Activated CD8-positive, alpha-beta memory T cell treated with anti-CD3 and anti-CD28 coated beads for 24 hours (primary cell): Measurements from ENCODE around the gene ZNF644.
"Not testable (repeated sequence)": the region's sequence is repeated elsewhere in the genome, so short reads cannot be mapped to it uniquely, and the experiment has no call there.

ENCODE experiments used
- DNase-seq: peaks from one replicate; pipeline ENCODE4 v3.0.0-alpha.2; 2020

ZNF644 gene

DNA sequence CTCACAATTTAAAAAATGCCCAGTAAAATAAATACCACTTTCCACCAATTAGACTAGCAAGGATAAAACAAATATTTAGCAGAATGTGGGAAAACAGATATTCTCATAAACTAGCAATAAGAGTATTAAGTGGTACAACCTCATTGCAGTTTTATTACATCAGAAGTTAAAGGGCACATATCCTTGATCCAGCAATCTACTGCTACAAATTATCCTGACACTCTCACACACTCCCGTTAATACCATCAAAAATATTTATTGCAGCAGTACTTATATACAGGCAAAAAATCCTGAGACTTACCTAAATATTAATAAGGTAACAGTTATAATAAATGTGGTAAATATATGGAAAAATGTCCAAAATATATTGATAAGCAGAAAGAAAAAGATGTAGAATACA, 44.3 kb downstream of the ZNF644 start:
- no peak for DNase-seq

DNA sequence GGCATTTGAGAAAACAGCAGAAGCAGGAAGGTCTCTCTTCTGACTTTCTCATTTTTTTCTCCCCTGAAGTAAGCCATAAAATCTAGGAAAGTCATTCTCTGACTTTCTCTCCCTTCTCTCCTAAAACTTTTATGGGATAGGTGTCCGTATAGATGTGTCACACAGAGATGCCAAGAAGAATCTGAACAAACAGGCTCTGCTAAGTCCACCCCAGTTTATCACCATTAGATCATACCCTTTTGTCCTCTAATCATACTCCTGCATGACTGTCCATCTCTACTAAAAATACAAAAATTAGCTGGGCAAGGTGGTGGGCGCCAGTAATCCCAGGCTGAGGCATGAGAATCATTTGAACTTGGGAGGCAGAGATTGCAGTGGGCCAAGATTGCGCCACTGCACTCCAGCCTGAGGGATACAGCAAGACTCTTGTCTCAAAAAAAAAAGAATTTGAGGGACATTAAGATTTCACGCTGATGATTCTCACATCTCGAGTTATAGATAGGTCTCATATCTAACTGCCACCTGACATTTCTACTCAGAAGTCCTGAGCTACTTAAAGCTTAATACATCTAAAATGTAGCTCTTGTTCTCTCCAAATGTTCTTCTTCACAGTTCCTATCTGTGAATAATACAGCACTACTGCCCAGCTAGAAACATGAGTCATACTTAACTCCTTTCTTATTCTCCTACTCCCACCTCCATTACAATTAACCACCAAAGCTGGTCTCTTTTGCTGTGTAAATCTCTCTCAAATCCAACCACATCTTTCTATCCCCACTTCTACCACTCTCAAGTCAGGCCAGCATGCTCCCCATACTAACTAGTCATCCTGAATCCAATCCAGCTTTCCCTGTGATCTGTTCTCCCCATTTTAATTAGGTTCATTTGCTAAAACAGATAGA, 47.7 kb downstream of the ZNF644 start:
- DNase-seq = no peak

DNA sequence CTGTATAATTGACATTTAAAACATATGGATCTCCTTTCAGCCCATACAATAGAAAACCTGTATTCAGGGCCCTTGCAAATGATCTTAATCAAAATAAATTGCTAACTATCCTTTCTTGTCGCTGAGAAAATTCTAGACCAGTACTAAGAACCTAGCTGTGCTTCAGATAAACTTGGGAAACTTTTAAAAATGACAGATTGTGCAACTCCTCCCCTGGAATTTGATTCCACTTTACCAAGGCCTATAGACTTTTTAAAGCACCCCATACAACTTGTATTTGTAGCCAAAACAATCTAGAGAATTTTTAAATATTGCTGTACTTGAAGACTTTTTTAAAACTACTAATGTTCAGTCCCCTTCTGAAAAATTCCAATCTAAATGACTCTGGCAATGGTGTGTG, 51.6 kb downstream of the ZNF644 start:
- no peak for DNase-seq

DNA sequence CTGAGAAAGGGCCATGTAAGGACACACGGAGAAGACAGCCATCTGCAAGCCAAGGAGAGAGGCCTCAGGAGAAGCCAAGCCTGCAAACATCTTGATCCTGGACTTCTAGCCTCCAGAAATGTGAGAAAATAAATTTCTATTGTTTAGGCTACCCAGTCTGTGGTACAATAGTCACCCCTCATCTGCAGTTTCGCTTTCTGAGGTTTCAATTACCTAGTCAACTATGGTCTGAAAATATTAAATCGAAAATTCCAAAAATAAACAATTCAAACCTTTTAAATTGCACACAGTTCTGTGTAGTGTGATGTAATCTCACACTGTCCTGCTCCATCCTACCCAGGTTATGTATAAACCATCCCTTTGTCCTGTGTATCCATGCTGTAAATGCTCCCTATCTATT, 52.6 kb downstream of the ZNF644 start:
- no peak for DNase-seq

DNA sequence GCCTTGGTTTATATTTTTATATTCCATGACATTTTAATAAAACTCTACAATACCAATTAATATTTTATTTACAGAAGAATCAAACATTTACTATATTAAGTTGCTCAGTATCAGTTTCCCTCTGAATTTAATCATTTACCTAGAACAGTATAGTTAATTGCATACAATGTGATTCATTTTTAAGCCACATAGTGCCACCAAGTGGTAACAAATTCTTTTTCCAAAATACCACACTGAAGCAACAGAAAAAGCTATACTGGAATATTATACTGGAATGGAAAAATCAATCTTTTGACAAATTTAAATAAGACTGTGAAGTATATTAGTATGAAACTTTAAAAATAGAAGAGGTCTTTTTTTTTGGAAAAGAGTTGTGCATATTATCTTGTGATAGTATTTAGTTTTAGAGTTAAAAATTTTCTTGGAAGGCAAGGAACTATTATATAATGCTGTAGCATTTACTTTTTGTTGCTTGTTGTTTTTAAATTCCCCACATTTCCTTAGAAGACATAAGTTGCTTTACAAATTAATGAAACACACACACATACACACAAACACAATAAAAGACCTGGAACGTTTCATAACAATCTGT, 57.3 kb downstream of the ZNF644 start:
- no peak for DNase-seq

DNA sequence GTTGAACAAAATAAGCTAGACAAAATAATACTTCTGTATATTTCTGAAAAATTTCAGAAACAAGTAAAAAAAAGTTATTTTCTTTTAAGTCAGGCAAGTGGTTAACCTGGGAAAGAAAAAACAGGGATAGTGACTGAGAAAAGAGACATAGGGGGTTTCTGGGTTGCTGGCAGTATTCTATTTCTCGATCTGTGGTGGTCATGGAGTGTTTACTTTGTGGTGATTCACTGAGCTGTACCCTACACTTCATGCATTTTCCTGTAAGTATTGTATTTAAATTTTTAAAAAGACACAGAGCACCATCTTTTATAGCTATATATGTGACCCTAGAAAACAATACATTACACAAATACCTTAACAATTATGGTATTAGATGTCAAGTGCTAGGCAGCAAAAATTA, 58.2 kb downstream of the ZNF644 start:
- DNase-seq = no peak

DNA sequence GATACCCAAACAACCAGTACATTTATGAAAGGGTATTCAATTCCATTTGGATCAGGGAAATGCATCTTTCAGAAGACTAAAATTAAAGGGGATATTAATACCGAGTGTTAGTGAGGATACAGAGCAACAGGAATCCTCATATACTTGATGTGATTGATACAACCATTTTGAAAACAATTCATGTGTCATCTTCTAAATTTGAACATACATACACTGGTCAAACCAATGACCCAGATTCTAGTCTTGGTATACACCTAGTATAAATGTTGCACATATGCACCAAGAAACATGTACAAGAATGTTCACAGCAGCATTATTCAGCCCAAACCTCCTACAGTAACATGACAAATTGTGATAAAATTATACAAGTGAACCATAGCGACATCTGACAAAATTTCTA, 58.6 kb downstream of the ZNF644 start:
- DNase-seq = no peak

DNA sequence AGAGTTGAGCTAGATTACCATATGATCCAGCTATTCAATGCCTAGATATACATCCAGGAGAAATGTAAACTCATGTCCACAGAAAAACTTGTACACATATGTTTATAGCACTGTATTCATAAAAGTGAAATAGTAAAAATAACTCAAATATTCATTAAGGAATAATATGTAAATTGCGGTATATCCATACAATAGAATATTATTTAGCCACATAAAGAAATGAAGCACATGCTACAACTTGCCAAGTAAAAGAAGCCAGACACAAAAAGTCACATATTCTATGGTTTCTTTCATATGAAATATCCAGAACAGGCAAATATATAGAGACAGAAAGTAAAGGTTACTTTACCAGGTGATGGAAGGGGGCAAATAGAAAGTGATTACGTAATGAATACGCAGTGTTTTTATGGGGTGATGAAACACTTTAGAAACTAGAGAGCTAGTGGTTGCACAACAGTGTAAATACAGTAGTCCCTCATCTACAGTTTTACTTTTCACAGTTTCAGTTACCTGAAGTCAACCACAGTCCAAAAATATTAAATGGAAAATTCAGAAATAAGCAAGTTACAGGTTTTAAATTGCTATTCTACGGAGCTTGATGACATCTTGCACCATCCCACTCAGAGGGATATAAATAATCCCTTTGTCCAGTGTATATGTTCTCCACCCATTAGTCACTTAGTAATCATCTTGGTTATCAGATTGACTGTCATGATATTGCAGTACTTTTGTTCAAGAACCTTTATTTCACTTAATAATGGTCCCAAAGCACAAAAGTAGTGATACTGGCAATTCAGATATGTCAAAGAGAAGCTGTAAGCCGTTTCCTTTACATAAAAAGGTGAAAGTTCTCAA, 62.3 kb downstream of the ZNF644 start:
- no peak for DNase-seq

DNA sequence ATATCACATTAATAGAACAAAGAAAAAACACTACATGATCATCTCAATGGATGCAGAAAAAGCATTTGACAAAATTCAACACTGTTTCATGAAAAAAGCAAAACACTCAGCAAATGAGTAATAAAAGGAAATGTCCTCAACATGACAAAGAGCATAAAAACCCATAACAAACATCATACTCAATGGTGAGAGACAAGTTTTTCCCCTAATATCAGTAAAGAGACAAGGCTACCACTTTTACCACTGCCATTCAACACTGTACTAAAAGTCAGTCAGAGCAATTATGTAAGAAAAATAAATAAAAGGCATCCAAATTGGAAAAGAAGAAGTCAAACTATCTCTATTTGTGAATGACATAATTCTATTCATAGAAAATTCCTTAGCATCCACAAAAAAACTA, 64.3 kb downstream of the ZNF644 start:
- DNase-seq = no peak

DNA sequence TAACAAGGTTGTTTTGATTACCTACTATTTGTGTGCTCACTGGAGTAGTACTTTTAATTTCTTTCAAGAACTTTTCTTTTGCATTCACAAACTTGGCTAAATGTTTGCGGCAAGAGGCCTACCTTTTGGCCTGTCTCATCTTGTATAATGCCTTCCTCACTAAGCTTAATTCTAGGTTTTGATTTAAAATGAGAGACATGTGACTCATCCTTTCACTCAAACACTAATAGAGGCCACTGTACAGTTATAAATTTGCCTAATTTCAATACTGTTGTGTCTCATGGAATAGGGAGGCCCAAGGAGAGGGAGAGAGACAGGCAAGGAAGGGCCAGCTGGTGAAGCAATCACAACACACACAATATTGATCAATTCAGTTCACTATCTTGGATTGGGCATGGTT, 66.1 kb downstream of the ZNF644 start:
- DNase-seq = no peak

DNA sequence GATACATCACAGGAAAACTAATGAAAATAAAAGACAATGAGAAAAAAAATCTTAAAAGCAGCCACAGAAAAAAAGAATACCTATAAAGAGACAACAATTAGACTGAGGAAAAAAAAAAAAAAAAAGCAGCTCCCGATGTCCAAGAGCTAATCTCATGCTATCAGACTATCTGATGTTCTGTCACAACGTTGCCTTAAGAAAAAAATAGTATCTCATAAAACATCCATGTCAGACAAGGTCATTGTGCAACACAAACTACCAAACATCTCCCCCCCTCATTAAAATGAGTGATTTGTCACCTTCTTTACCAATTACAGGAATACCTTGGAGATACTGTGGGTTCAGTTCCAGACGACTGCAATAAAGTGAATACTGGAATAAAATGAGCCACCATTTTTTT, 68.9 kb downstream of the ZNF644 start:
- DNase-seq = no peak

DNA sequence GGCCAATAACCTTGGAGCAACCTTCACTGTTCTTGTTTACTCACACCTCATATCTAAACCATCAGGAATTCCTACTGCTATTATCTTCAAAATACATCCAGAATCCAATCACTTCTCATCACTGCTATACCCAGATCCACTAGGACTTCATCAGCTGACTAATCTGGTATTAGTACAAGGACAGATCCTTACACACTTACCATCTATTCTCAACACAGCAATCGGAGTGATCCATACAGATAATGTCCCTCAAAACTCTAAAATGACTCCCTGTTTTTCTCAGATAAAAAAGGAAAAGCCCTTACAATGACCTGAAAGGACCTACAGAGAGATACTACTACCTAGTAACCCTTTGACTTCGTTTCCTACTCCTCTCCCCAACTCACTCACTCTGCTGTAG, 70.8 kb downstream of the ZNF644 start:
- DNase-seq = no peak

DNA sequence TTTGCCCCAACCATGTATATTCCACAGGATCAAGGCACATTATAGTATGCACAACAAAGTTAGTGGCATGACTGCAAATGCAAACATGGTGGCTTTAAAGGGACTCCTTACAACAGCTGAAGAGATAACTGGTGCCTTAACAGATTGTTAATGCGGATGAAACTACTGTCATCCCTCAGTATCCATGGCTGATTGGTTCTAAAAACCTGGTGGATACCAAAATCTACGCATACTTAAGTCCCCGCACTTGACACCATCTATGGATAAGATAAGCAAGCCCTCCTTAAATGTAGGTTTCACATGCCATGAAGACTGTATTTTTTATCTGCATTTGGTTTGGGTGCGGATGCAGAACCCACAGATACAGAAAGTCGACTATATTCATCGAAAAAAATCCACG, 73.5 kb downstream of the ZNF644 start:
- no peak for DNase-seq

DNA sequence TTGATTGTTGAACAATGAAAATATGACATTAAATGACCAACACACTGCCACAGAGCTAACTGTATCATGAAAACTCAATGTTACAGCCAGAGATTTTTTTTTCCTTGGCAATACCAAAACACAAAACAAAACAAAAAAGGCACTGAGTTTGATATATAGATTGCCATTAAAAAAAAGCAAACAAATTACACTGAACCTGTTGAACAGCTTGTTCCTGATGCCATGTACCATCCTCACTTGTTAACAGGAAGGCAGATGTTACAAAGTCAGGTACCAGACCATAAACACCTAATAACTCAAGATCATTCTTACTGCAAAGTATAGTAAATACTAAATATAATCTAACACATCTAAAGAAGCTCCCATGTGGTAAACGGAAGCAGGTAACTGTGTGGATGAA, 75.2 kb downstream of the ZNF644 start:
- DNase-seq = no peak

DNA sequence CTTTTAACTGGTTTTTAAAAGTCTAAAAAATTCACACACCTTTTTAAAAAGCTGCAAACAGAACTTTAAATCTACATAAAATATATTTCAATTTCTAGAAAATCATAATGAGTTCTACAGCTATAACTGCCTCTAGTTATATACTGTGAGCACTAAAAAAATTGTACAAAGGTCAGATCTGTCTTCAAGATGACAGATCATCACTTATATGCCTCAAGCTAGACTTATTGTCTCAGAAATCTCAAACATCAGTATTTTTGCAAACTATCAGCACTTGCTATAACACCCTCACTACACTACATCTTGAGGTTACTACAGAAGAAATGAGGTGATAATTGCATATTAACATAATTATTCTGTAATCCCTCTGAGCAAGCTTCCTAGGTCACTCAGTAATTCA, 76.5 kb downstream of the ZNF644 start:
- no peak for DNase-seq

DNA sequence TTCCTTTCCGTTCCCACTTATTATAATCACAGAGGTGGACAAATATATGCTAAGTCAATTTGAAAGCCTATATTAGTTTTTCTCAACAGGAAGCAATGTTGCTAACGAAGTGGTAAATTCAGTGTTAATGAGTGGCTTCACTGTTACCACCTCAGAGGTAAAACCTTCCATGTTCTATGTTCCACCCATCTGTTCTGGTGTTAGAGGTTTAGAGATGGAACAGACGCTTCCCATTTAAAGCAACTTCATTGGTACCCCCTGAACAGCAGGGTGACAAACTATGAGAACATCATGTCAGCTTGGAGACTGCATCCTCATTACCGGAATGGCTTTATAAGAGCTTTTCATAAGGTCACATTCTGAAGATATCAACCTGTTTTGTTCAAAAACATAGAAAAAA, 77.9 kb downstream of the ZNF644 start:
- no peak for DNase-seq

DNA sequence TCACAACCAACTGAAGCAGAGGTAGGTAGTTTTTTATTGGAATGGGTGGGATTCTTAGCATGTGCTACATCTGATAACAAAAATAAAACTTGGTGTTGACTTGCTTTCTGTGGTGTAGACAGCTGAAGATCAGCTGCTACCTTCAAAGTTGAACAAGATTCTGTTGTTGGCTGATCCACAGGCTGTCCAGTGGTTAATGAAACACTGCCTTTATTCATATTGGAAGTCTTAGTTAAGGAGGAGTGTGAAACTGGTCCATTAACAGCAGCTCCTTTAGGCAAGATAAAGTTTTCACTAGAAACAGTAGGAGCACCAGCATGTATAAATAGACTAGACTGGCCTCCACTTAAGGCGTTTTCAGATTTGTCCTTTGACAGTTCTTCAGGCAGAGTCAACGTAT, 81.1 kb downstream of the ZNF644 start:
- DNase-seq = no peak

DNA sequence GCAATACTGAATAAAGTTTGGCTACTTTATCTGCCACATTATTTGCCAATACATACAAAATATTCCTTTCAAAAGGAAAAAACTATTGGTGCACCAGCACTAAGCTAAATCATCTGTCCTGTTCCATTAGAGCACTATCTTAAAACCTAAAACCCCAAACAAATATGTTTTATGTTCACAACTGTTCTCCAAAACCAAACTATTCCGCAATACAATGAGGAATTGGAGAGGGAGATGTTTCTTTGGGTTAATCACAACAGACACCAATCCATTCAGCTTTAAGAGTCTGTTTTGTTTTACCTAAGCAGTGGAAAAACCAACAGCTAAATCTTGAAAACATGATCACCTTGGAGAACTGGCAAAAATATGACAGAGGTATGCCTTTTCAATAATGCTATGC, 85.1 kb downstream of the ZNF644 start:
- no peak for DNase-seq

DNA sequence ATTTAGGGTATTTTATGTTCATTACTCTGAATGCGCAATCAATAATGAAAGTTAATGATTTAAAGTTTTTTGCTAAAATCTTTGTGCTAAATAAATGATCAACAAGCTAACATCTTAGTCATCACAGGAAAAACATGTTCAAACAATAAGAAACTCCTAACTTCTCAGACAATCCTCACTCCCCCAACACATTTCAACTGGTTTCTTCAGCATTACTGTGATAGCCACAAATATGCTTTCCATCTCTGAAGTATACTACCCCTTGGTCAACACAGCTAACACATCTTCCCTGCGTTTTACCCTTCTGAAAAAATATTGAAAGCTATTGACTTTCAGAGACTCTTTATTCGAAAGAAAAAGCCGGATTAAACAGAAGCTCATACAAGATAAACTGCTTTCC, 85.8 kb downstream of the ZNF644 start:
- DNase-seq = no peak

DNA sequence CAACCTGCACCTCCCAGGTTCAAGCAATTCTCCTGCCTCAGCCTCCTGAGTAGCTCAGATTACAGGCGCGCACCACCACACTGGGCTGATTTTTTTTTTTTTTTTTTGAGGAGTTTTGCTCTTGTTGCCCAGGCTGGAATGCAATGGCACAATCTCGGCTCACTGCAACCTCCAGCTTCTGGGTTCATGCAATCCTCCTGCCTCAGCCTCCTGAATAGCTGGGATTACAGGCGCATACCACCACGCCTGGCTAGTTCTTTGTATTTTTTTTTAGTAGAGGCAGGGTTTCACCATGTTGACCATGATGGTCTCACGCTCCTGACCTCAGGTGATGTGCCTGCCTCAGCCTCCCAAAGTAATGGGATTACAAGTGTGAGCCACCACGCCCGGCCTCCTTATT, 93.6 kb downstream of the ZNF644 start:
- not testable (repeated sequence) for DNase-seq

DNA sequence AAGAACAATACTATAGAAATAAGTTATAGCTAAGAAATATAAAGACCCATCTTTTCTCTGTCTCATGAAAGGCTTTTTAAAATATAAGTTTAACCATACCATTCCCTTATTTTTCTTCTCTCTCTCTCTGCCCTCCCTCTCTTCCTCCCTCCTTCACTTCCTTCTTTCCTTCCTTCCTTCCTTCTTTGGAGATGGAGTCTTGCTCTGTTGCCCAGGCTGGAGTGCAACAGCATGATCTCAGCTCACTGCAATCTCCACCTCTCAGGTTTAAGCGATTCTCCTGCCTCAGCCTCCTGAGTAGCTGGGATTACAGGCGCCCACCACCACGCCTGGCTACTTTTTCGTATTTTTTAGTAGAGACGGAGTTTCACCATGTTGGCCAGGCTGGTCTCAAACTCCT, 94.2 kb downstream of the ZNF644 start:
- DNase-seq = not testable (repeated sequence)

DNA sequence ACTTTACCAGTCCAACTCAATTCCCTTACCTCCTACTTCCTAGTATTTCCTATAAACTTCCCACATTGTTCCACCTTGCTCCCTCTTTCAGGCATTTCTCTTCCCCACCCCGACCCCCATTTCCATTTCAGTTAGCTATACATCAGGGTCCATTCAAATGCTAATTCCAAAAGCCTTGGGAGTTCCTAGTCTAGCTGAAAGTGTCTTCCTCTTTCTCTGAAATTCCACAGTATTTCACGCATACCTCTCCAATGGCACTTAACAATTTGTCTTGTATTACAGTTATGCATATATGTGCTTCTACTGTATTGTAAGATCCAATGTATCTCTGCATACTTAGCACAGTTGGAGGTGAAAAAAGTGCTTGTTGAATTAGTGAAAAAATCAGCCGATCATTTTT, 94.9 kb downstream of the ZNF644 start:
- DNase-seq = no peak

DNA sequence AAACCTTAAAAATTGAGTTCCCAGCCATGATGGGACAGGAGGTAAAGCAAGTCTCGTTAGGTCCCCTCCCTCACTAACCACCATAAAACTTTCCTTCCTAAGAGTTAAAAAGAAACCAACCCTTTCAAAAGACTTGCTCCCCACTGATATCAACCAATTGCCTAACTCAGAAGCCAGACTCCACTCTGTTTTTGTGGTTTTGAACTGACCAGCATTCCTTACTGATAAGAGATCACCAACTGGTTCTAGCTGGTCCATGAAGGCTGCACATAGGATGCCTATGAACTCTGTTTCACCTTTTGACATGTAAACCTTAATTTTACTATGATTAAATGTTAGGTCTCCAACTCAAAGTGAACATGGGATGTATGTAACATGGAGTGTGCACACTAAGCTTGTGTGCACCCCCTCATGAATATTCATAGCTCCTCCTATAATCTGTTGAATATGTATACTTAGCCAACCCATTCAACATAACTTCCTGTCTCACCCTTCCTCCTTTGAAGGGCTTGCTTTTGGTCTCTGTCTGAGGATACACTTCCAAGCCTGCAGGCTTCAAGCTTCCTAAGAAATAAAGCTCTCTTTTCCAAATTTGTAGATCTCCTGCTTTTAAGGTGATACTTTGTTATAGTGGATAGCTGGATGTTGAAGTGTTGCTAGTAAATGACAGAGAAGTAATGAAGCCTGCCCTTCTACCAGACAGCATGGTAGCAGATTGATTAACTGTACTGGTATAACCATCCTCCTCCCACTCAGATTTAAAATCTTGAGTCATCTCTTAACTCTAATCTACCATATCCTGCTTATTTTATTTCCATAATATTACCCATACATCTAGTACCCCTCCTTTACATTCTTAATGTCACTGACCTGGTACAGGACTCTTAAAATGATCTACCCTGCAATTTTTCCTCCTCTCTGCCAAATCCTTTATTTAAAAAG, 95.6 kb downstream of the ZNF644 start:
- DNase-seq = no peak
